Adrenal gland (tissue), 5 donors: Measurements from ENCODE around the gene ELMO2.

ENCODE experiments used
- POLR2A ChIP-seq, 2 donors: fragments of 450-650 bp; IDR thresholded peaks; one replicate each; pipeline ENCODE4 v1.6.1; 2017; ENCODE audit warnings: antibody characterized with exemption in 2 of 2, mild to moderate bottlenecking in 2 of 2, moderate library complexity in 1 of 2
- TF ChIP-seq, protein P1 (sequence below), 6 experiments: fragments of 450-650 bp in 4 of 6; fragments of 200-600 bp in 2 of 6; sonication (generic) in 1 of 6; IDR thresholded peaks; 1 replicate in 5 of 6; 2 replicates in 1 of 6; pipeline versions ENCODE4 v1.5.1 to v1.8.0; 2016 to 2021; ENCODE audit warnings: antibody characterized with exemption in 6 of 6, mild to moderate bottlenecking in 2 of 6, moderate library complexity in 1 of 6
- donor health status: DM: no; HTN: no; CAD: no.

DNA sequence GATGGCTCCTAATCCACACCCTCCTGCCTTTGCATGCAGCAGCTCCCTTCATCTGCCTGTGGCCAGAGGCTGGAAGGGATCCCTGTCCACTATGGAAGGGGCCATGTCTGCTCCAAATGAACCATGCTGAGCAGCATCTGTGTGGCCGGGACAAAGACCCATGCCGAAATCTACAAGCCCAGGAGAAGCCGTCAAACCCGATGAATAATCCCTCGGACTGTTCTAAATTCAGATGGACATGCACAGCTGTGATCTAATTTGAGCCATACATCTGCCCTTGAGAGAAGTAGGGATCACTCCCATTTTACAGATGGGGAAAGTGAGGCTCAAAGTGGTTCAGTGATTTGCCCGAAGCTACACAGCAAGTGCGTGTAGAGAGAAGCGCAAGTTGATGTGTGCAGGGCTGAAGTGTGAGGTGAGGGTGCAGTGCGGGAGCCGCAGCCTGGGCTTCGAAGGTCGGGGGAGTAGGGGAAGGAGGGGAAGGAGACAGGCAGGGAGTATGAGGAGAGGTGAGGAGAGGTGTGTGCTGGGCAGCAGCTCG, 75.5 kb downstream of the ELMO2 start:
- TF ChIP-seq, protein P1, sequence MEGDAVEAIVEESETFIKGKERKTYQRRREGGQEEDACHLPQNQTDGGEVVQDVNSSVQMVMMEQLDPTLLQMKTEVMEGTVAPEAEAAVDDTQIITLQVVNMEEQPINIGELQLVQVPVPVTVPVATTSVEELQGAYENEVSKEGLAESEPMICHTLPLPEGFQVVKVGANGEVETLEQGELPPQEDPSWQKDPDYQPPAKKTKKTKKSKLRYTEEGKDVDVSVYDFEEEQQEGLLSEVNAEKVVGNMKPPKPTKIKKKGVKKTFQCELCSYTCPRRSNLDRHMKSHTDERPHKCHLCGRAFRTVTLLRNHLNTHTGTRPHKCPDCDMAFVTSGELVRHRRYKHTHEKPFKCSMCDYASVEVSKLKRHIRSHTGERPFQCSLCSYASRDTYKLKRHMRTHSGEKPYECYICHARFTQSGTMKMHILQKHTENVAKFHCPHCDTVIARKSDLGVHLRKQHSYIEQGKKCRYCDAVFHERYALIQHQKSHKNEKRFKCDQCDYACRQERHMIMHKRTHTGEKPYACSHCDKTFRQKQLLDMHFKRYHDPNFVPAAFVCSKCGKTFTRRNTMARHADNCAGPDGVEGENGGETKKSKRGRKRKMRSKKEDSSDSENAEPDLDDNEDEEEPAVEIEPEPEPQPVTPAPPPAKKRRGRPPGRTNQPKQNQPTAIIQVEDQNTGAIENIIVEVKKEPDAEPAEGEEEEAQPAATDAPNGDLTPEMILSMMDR (IDR thresholded peaks at IDR 0.05), result no peak
- no peak for TF ChIP-seq POLR2A (IDR thresholded peaks at IDR 0.05)
